BJ (cell line): Measurements from ENCODE around the gene SHMT2. TPM values are rescaled to one million over a fixed set of nuclear protein-coding genes. Genes with fewer than 3 reads are reported as not detected.

Source experiments
- CTCF ChIA-PET: fragments of 350-600 bp; formaldehyde crosslinking; extraction: SDS; loops from one replicate; lab custom pipeline; 2021; ENCODE audit warnings: antibody characterized with exemption, inconsistent platforms; lab: Yijun Ruan, JAX
- POLR2A ChIA-PET: fragments of 300-600 bp; sonication (Branson Sonifier 250); formaldehyde crosslinking; extraction: SDS; loops from one replicate; lab custom pipeline; 2021; ENCODE audit warnings: antibody characterized with exemption; lab: Charles Lee
- DNase-seq: peaks from one replicate; pipeline ENCODE4 v3.0.0-alpha.2; 2011; ENCODE audit warnings: low read depth
- H3K27me3 ChIP-seq: 2 replicates; pipeline ENCODE4 v1.6.0; 2011; ENCODE audit warnings: low read length; ENCODE audit not compliant: control insufficient read depth, insufficient read depth
- H3K36me3 ChIP-seq: 2 replicates; pipeline ENCODE4 v1.5.1; 2011; ENCODE audit warnings: low read length; ENCODE audit not compliant: control insufficient read depth, insufficient read depth
- H3K4me3 ChIP-seq: 2 replicates; pipeline ENCODE4 v1.5.1; 2011; ENCODE audit warnings: low read depth, mild to moderate bottlenecking, control low read depth, low read length
- CTCF ChIP-seq: IDR thresholded peaks from 2 replicates; pipeline ENCODE4 v1.5.1; 2011; ENCODE audit warnings: low read depth, mild to moderate bottlenecking, control low read depth, inconsistent platforms, low read length, moderate library complexity; ENCODE audit not compliant: insufficient read depth
- polyA plus RNA-seq: library from polyadenylated mRNA; depleted of rRNA; stranded (reverse); fragments of >200 nt; gene quantifications from 2 replicates; pipeline ENCODE4 v1.2.3, GENCODE V29; 2011

Gene SHMT2
- polyA plus RNA-seq, 1 experiment = 550 TPM

GRCh38 chr12:57209916-57210315 is 19.6 kb upstream of the SHMT2 start:
- Histone ChIP-seq H3K36me3 (peaks cover 63% of the 10 kb centered on the region), H3K27me3 (no peaks in the 10 kb centered on the region), H3K4me3 (no peak overlapping the region)
- DNase-seq = no peak
- POLR2A ChIA-PET = no interaction called here
- CTCF ChIA-PET = interaction anchor here (14.9 kb wide), 1 partner anchor 32 kb away, joined by 334 read pairs; a partner anchor contains a TSS
- TF ChIP-seq CTCF = no peak

DNA sequence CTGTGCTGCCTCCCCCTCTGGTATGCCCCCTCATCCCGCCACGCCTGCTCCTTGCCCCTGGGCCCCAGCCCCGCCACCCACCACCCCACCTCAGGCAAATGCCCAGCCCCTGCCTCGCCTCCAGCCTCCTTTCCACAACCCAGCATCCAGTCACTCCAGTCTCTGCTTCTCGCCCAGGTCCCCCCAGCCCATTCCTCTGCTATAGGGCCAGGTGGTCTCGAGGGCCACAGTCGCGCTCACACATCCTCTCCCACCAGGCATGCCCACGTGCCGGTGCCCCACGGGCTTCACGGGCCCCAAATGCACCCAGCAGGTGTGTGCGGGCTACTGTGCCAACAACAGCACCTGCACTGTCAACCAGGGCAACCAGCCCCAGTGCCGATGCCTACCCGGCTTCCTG is 19.1 kb upstream of the SHMT2 start:
- CTCF ChIA-PET = interaction anchor here (5.9 to 14.9 kb wide), 2 partner anchors 19 to 31 kb away, joined by 135 to 334 read pairs; partner anchors contain the start of gene SHMT2
- no peaks in the 10 kb centered on the region for H3K27me3 ChIP-seq
- POLR2A ChIA-PET = no interaction called here
- no peak for TF ChIP-seq CTCF
- peaks cover 58% of the 10 kb centered on the region for H3K36me3 ChIP-seq
- no peak overlapping the region for H3K4me3 ChIP-seq
- DNase-seq = no peak

DNA sequence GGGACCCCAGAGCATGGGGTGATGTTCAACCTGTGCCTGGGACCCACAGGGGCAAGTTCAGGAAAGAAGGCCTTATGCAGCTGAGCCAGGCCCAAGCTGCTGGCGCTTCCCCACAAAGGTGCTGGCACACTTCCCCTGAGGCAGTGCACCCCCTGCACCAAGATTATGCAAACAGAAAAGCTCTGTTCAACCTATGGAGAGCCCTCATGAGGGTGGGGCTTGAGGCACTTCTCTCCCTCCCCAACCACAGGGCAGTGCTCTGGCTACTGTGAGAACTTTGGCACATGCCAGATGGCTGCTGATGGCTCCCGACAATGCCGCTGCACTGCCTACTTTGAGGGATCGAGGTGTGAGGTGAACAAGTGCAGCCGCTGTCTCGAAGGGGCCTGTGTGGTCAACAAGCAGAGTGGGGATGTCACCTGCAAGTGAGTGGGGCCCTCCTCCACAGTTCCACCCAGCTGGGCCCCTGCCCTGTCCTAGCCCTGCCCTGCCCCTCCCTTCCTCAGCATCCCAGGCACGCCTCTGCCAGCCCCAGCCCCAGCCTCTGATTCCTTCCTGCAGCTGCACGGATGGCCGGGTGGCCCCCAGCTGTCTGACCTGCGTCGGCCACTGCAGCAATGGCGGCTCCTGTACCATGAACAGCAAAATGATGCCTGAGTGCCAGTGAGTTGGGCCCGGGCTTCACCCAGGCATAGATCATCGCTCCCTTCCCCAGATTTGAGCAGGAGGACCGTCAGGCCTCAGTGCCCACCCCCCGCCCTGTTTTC is 18.4 kb upstream of the SHMT2 start:
- ChIA-PET POLR2A (no interaction called here), CTCF (interaction anchor here (4.3 to 14.9 kb wide), 3 partner anchors 19 to 88 kb away, joined by 21 to 334 read pairs (median 135); partner anchors contain the start of gene SHMT2)
- Histone ChIP-seq H3K36me3 (peaks cover 52% of the 10 kb centered on the region), H3K4me3 (no peak overlapping the region), H3K27me3 (no peaks in the 10 kb centered on the region)
- TF ChIP-seq CTCF = no peak
- DNase-seq = no peak

DNA sequence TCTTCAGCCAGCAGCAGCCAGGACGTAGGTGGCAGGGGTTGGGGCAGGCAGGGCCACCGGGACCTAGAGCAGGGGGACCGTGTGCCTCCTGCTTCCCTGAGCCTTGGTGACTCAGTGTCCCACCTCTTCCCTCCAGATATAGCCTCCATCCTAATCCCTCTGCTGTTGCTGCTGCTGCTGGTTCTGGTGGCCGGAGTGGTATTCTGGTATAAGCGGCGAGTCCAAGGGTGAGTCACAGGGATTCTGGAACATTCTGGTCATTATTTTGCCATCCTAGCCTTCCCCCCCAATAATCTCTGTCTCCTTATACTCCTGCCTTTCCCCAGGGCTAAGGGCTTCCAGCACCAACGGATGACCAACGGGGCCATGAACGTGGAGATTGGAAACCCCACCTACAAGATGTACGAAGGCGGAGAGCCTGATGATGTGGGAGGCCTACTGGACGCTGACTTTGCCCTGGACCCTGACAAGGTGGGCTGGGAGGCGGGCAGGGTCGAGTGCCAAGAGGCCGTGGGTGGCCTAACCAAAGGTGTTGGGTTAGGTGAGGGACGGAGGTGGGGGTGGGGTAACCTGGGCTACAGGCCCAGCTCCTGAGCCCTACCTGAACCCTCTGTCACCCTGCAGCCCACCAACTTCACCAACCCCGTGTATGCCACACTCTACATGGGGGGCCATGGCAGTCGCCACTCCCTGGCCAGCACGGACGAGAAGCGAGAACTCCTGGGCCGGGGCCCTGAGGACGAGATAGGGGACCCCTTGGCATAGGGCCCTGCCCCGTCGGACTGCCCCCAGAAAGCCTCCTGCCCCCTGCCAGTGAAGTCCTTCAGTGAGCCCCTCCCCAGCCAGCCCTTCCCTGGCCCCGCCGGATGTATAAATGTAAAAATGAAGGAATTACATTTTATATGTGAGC is 17.5 kb upstream of the SHMT2 start:
- TF ChIP-seq CTCF = 0 out of 2 replicates have a peak, but pooled peaks have one; percentile 10
- peaks cover 47% of the 10 kb centered on the region for H3K36me3 ChIP-seq
- no peaks in the 10 kb centered on the region for H3K27me3 ChIP-seq
- DNase-seq = no peak
- ChIA-PET POLR2A (no interaction called here), CTCF (interaction anchor here (1.1 to 14.9 kb wide), 10 partner anchors 10 to 114 kb away, joined by 3 to 334 read pairs (median 17); partner anchors contain the start of gene SHMT2)
- no peak overlapping the region for H3K4me3 ChIP-seq

DNA sequence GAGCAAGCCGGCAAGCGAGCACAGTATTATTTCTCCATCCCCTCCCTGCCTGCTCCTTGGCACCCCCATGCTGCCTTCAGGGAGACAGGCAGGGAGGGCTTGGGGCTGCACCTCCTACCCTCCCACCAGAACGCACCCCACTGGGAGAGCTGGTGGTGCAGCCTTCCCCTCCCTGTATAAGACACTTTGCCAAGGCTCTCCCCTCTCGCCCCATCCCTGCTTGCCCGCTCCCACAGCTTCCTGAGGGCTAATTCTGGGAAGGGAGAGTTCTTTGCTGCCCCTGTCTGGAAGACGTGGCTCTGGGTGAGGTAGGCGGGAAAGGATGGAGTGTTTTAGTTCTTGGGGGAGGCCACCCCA is 16.8 kb upstream of the SHMT2 start:
- no peak for TF ChIP-seq CTCF
- H3K36me3 ChIP-seq = peaks cover 44% of the 10 kb centered on the region
- POLR2A ChIA-PET = interaction anchor here (0.5 to 1.0 kb wide), 2 partner anchors 17 to 64 kb away, joined by 7 to 12 read pairs; partner anchors contain the start of gene SHMT2

More for the DNA sequence above, 16.8 kb upstream of the SHMT2 start:
- DNase-seq = no peak
- CTCF ChIA-PET = interaction anchor here (0.6 to 14.9 kb wide), 19 partner anchors 10 to 246 kb away, joined by 3 to 334 read pairs (median 6); partner anchors contain the start of genes NEMP1, SHMT2 and STAC3
- H3K27me3 ChIP-seq = peaks cover 3% of the 10 kb centered on the region; the same call in 1 of the 2 replicates
- no peak overlapping the region for H3K4me3 ChIP-seq
